Nephron (organoid): ENCODE measurements around the gene ZNF688.
A peak's percentile ranks its signal among the peaks of the same experiment; 100 is the strongest.
"Not testable (repeated sequence)": the region's sequence is repeated elsewhere in the genome, so short reads cannot be mapped to it uniquely, and the experiment has no call there.

Experiments used
- H3K27ac Mint-ChIP-seq, 3 experiments: 2 replicates each; pipeline ENCODE4 v1.8.0; 2020; ENCODE audit warnings: mixed read lengths in 3 of 3, mild to moderate bottlenecking in 2 of 3, moderate library complexity in 1 of 3
- H3K27me3 Mint-ChIP-seq: 2 replicates; pipeline ENCODE4 v1.8.0; 2021; ENCODE audit warnings: low read depth, mild to moderate bottlenecking, moderate library complexity, mixed read lengths
- H3K36me3 Mint-ChIP-seq: 2 replicates; pipeline ENCODE4 v1.8.0; 2020; ENCODE audit warnings: low read depth, mixed read lengths
- H3K4me1 Mint-ChIP-seq: 2 replicates; pipeline ENCODE4 v1.8.0; 2020; ENCODE audit warnings: mixed read lengths
- H3K4me3 Mint-ChIP-seq, 3 experiments: 2 replicates each; pipeline ENCODE4 v1.8.0; 2020; ENCODE audit warnings: mild to moderate bottlenecking in 3 of 3, mixed read lengths in 3 of 3, moderate library complexity in 2 of 3
- H3K9me3 Mint-ChIP-seq: 2 replicates; pipeline ENCODE4 v1.8.0; 2020; ENCODE audit warnings: mixed read lengths
- TF ChIP-seq, protein P1 (sequence below), 3 experiments: fragments of 200-600 bp; sonication (generic); IDR thresholded peaks; one replicate each; pipeline ENCODE4 v1.5.0; 2021; ENCODE audit warnings: antibody characterized with exemption in 3 of 3; ENCODE audit not compliant: unreplicated experiment in 3 of 3

Gene ZNF688

DNA sequence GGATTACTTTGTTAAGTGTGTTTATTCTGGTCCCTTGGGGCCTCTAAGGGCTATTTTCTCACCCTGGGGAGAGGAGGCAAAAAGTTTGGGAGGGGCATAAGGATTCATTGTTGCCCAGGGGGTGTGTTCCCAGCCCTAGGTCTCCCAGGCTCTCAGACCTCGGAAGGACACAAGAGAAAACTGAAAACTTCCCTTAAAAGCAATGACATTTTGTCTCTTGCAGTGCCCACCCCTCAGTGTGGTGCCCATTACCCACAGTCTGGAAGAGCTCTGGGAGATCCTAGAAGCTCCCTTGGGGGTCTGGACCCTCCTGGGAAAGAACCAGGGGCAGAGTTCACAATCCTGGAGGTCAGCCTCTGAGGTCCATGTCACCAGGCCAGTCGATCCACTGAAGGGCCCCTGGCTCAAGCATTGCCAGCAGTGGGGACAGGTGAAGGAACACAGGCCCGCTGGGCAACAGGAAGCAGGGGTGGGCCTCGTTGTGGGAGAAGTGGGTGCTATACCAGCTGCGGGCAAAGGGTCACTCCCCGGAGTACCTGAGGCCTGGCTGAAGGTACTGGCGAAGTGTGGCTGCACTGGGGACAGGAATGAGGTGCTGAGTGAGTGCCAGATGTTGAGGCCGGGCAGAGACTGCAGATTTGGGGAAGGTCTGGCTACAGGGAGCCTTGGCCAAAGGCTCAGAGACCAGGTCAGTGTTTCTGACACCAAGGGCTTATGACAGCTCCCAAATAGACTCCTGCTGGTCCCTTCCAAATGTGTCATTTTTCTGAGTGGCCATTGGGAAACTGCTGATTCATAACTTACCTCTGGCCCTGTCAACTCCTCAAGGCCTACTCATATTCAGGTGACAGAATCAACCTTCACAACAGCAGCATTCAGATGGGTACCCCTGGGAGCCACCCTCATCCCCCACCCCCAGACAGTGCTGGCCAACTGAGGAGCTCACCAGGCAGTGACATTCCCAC lies 32.2 kb downstream of the ZNF688 start:
- H3K4me3 Mint-ChIP-seq, result no peak overlapping the region
- H3K27me3 Mint-ChIP-seq, result no peaks in the 10 kb centered on the region
- peaks cover 20% of the 10 kb centered on the region for H3K4me1 Mint-ChIP-seq
- TF ChIP-seq, protein P1, sequence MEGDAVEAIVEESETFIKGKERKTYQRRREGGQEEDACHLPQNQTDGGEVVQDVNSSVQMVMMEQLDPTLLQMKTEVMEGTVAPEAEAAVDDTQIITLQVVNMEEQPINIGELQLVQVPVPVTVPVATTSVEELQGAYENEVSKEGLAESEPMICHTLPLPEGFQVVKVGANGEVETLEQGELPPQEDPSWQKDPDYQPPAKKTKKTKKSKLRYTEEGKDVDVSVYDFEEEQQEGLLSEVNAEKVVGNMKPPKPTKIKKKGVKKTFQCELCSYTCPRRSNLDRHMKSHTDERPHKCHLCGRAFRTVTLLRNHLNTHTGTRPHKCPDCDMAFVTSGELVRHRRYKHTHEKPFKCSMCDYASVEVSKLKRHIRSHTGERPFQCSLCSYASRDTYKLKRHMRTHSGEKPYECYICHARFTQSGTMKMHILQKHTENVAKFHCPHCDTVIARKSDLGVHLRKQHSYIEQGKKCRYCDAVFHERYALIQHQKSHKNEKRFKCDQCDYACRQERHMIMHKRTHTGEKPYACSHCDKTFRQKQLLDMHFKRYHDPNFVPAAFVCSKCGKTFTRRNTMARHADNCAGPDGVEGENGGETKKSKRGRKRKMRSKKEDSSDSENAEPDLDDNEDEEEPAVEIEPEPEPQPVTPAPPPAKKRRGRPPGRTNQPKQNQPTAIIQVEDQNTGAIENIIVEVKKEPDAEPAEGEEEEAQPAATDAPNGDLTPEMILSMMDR (IDR thresholded peaks at IDR 0.05; ENCODE audit: unreplicated experiment in 3 of 3), result no peak
- H3K9me3 Mint-ChIP-seq, result no peaks in the 10 kb centered on the region
- peak overlapping the region in 1 of 3 experiments; percentile 52 for H3K27ac Mint-ChIP-seq
- H3K36me3 Mint-ChIP-seq, result peaks cover 5% of the 10 kb centered on the region

GRCh38 chr16:30536391-30537024 lies 35.0 kb downstream of the ZNF688 start:
- peak overlapping the region; percentile 97 to 99 (median 97) for H3K27ac Mint-ChIP-seq
- peaks cover 25% of the 10 kb centered on the region for H3K4me1 Mint-ChIP-seq
- peak overlapping the region; percentile 90 to 94 (median 94) for H3K4me3 Mint-ChIP-seq
- not testable (repeated sequence) for H3K27me3 Mint-ChIP-seq, H3K9me3 Mint-ChIP-seq, H3K36me3 Mint-ChIP-seq

- Mint-ChIP-seq H3K4me1 (peaks cover 25% of the 10 kb centered on the region), H3K4me3 (peak overlapping the region; percentile 90 to 94 (median 94)), H3K27me3 (no peaks in the 10 kb centered on the region), H3K27ac (peak overlapping the region; percentile 97 to 99 (median 97)), H3K36me3 (peaks cover 14% of the 10 kb centered on the region), H3K9me3 (no peaks in the 10 kb centered on the region)
- TF ChIP-seq, protein P1 (IDR thresholded peaks at IDR 0.05; ENCODE audit: unreplicated experiment in 3 of 3), result peak; percentile 52 to 61 (median 59)
These were observed 35.7 kb downstream of the ZNF688 start for GRCh38 chr16:30535777-30536190.

DNA sequence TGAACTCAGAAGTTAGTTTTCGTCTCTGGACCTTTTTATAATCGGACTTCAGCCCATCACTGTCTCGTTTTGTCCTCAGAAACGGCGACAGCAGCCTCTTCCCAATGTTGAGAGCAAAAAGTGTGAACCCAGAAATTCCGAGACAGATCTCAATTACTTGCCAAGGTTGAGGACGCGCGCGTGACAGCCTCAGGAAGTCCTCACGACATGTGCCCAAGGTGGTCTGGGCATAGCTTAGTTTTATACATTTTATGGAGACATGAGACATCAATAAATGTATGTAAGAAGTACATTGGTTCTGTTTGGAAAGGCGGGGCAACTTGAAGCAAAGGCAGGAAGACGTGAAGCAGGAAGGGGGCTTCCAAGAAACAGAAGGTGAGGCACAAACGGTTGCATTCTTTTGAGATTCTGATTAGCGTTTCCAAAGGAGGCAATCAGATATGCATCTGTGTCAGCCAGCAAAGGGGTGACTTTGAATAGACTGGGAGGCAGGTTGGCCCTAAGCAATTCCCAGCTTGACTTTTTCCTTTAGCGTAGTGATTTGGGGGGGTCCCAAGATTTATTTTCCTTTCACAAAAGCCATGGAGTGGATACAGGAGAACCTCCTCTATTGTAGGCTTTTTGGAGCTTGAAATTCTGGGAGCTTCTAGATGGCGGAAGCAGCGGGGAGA lies 36.3 kb downstream of the ZNF688 start:
- TF ChIP-seq, protein P1 (IDR thresholded peaks at IDR 0.05; ENCODE audit: unreplicated experiment in 3 of 3), result no peak
- Mint-ChIP-seq H3K9me3 (no peaks in the 10 kb centered on the region), H3K27me3 (no peaks in the 10 kb centered on the region), H3K4me1 (peaks cover 25% of the 10 kb centered on the region), H3K36me3 (peaks cover 17% of the 10 kb centered on the region), H3K27ac (peak overlapping the region; percentile 97 to 99 (median 97)), H3K4me3 (peak overlapping the region; percentile 90 to 94 (median 94))

DNA sequence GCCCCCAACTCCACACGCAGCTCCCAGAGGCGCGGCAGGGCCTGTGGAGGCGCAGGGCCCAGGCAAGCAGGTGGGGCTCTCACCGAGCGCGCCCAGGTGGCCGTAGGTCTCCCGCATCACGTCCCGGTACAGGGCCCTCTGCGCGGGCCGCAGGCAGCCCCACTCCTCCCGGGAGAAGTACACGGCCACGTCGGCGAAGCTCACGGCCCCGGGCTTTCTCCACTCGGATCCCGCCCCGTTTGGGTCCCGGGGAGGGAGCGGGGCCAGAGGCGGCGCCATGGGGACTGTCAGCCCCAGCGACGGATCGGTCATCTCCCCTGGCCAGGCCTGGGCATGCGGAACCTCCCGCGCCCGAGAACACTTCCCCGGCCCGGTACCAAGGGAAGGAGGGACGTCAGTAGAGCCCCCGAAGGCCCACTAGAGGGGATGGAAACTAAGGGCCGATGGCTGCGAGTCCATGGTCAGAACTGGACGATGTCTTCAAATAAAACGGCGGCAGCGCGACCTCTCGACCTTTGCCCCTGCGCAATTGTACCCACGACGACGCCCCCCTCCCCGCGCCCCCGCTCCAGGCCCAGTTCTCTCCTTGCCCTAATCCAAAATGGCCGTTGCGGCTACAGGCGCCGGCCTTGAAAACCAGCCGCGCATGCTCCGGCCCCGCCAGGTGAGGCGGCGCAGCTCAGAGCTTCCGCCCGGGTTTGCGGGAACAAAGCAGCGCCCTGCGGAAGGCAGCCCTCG lies 37.0 kb downstream of the ZNF688 start, which contains the start of gene ZNF747:
Gene ZNF747 (minus strand): TSS at position 491 of the 738 bp plus-strand sequence. CDS start 179 bp downstream, at position 312.
- peak within 1 kb of the TSS; percentile 90 to 94 (median 94) for H3K4me3 Mint-ChIP-seq
- H3K27ac Mint-ChIP-seq, result peak within 1 kb of the TSS; percentile 97 to 99 (median 97)
- H3K4me1 Mint-ChIP-seq, result peaks cover 25% of the 10 kb centered on the region
- TF ChIP-seq, protein P1 (IDR thresholded peaks at IDR 0.05; ENCODE audit: unreplicated experiment in 3 of 3), result no peak
- peaks cover 17% of the 10 kb centered on the region for H3K36me3 Mint-ChIP-seq
- H3K9me3 Mint-ChIP-seq, result no peaks in the 10 kb centered on the region
- no peaks in the 10 kb centered on the region for H3K27me3 Mint-ChIP-seq
